Measurements from ENCODE around the gene PRPSAP1. TPM values are rescaled to one million over a fixed set of nuclear protein-coding genes. Genes with fewer than 3 reads are reported as not detected.

The PRPSAP1 gene
- total RNA-seq, 1 donor from 2014 or later, result 52.2 TPM

- no peak for DNase-seq (ENCODE audit: low spot score)
These were observed 87.3 kb downstream of the PRPSAP1 start for GRCh38 chr17:76266244-76266938.

GRCh38 chr17:76265624-76266243, 88.0 kb downstream of the PRPSAP1 start:
- DNase-seq (ENCODE audit: low spot score), result peak; percentile 60

GRCh38 chr17:76264755-76265623, 88.7 kb downstream of the PRPSAP1 start, which contains the start of gene UBALD2:
UBALD2 (plus strand) TSS chr17:76265348; CDS start chr17:76265506, 158 bp downstream.
- DNase-seq (ENCODE audit: low spot score), result peak; percentile 100

GRCh38 chr17:76264425-76264754, 89.3 kb downstream of the PRPSAP1 start:
- no peak for DNase-seq (ENCODE audit: low spot score)

GRCh38 chr17:76263896-76264295, 89.8 kb downstream of the PRPSAP1 start:
- DNase-seq (ENCODE audit: low spot score), result no peak

GRCh38 chr17:76262732-76263344, 90.9 kb downstream of the PRPSAP1 start:
- peak; percentile 78 for DNase-seq (ENCODE audit: low spot score)

- DNase-seq (ENCODE audit: low spot score), result no peak
These were observed 92.1 kb downstream of the PRPSAP1 start for GRCh38 chr17:76261421-76262215.

GRCh38 chr17:76260669-76261068, 93.0 kb downstream of the PRPSAP1 start:
- no peak for DNase-seq (ENCODE audit: low spot score)

- DNase-seq (ENCODE audit: low spot score), result no peak
These were observed 93.5 kb downstream of the PRPSAP1 start for GRCh38 chr17:76260220-76260619.

Other genes starting within 250 kb of the PRPSAP1 start
- gene FOXJ1, start 212.7 kb downstream of the PRPSAP1 start, total RNA-seq, result not detected
- 3.3 TPM for gene RNF157, start 113.4 kb downstream of the PRPSAP1 start, total RNA-seq
- gene UBALD2, start 88.6 kb downstream of the PRPSAP1 start, total RNA-seq, result 109 TPM
- 3.8 TPM for gene QRICH2, start 45.6 kb downstream of the PRPSAP1 start, total RNA-seq
- gene SPHK1, start 30.7 kb upstream of the PRPSAP1 start, total RNA-seq, result 4.0 TPM
- 26.0 TPM for gene UBE2O, start 99.2 kb upstream of the PRPSAP1 start, total RNA-seq
- gene AANAT, start 113.7 kb upstream of the PRPSAP1 start, total RNA-seq, result not detected
- gene RHBDF2, start 147.5 kb upstream of the PRPSAP1 start, total RNA-seq, result 48.8 TPM
- gene CYGB, start 183.8 kb upstream of the PRPSAP1 start, total RNA-seq, result 14.7 TPM
- 4.3 TPM for gene PRCD, start 186.1 kb upstream of the PRPSAP1 start, total RNA-seq
- gene ST6GALNAC2, start 231.9 kb upstream of the PRPSAP1 start, total RNA-seq, result 2.4 TPM

Measured in mucosa of gallbladder (tissue), 1 donor.